Upper lobe of left lung (tissue), 6 donors: Measurements from ENCODE around the gene PPP1R9A. TPM values are rescaled to one million over a fixed set of nuclear protein-coding genes. Genes with fewer than 3 reads are reported as not detected.
A peak's percentile ranks its signal among the peaks of the same experiment; 100 is the strongest.
"Not testable (repeated sequence)": the region's sequence is repeated elsewhere in the genome, so short reads cannot be mapped to it uniquely, and the experiment has no call there.

Experiments used
- ATAC-seq, 2 donors: fragments of 200-7000 bp; cut with Tn5 transposase; one replicate each; pipeline ENCODE4 v1.9.1; 2022; ENCODE audit warnings: mild to moderate bottlenecking in 2 of 2, moderate library complexity in 2 of 2; ENCODE audit not compliant: low FRiP score in 2 of 2
- DNase-seq, 2 donors: peaks; one replicate each; pipeline ENCODE4 v3.0.0-alpha.2; 2019 to 2020
- H3K27ac ChIP-seq, 4 donors: fragments of 200-600 bp; sonication (generic); one replicate each; pipeline ENCODE4 v1.5.1; 2016 to 2019
- H3K27me3 ChIP-seq, 4 donors: fragments of 200-600 bp; sonication (generic); one replicate each; pipeline ENCODE4 v1.5.1; 2017 to 2019
- H3K36me3 ChIP-seq, 4 donors: fragments of 200-600 bp; sonication (generic); one replicate each; pipeline ENCODE4 v1.5.1; 2016 to 2019
- H3K4me1 ChIP-seq, 4 donors: fragments of 200-600 bp; sonication (generic); one replicate each; pipeline ENCODE4 v1.5.1; 2018 to 2019
- H3K4me3 ChIP-seq, 4 donors: fragments of 200-600 bp; sonication (generic); one replicate each; pipeline ENCODE4 v1.5.1; 2017 to 2019; ENCODE audit warnings: mild to moderate bottlenecking in 2 of 4, moderate library complexity in 1 of 4
- H3K9me3 ChIP-seq, 4 donors: fragments of 200-600 bp; sonication (generic); one replicate each; pipeline ENCODE4 v1.5.1; 2018 to 2019
- CTCF ChIP-seq, 6 experiments: fragments of 450-650 bp in 4 of 6; fragments of 200-600 bp in 2 of 6; sonication (generic) in 2 of 6; IDR thresholded peaks; one replicate each; pipeline ENCODE4 v1.5.1; 2016 to 2019; ENCODE audit warnings: antibody characterized with exemption in 6 of 6
- EP300 ChIP-seq, 4 donors: sonication (generic); formaldehyde crosslinking; IDR thresholded peaks; one replicate each; pipeline ENCODE4 v1.5.1; 2017; ENCODE audit warnings: antibody characterized with exemption in 4 of 4, control low read depth in 2 of 4
- POLR2A ChIP-seq, 4 donors: fragments of 450-650 bp; IDR thresholded peaks; one replicate each; pipeline ENCODE4 v1.5.1; 2016 to 2017; ENCODE audit warnings: antibody characterized with exemption in 4 of 4, mild to moderate bottlenecking in 2 of 4
- POLR2AphosphoS5 ChIP-seq, 2 donors: sonication (generic); formaldehyde crosslinking; IDR thresholded peaks; one replicate each; pipeline ENCODE4 v1.5.1; 2017; ENCODE audit warnings: antibody characterized with exemption in 2 of 2
- WGBS, 2 donors: methylation state at CpG; one replicate each; pipeline ENCODE4 v1.1.5; 2017 to 2018; 5-methylcytosine and 5-hydroxymethylcytosine counted together
- total RNA-seq, 6 donors: library from RNA; depleted of rRNA in 4 of 6; stranded (reverse); fragments of >200 nt in 4 of 6; gene quantifications; one replicate each; pipeline versions ENCODE4 v1.1.0 to v1.2.1, GENCODE V29; 2016 to 2021
- donor health status: DM: no; HTN: no; CAD: no; lungs with moderate emphysema.
- donor health status: DM: no; HTN: yes; CAD: no; lungs with severe emphysema.

Gene PPP1R9A
- total RNA-seq, 6 donors from 2014 or later, result 16.9 to 41.9 (median 26.2) TPM

- no peaks in the 10 kb centered on the region for H3K9me3 ChIP-seq
- 71 to 75% methylated on average over 3 of the region's 3 CpGs for WGBS, 2 donors
- DNase-seq (no peak), ATAC-seq (no peak)
- H3K36me3 ChIP-seq, result no peaks in the 10 kb centered on the region
- TF ChIP-seq POLR2AphosphoS5 (IDR thresholded peaks at IDR 0.05) (no peak), CTCF (IDR thresholded peaks at IDR 0.05) (no peak), EP300 (IDR thresholded peaks at IDR 0.05) (no peak), POLR2A (IDR thresholded peaks at IDR 0.05) (no peak)
- H3K4me1 ChIP-seq, result peaks cover 0 to 7% (median 2%) of the 10 kb centered on the region in 4 donors
- no peaks in the 10 kb centered on the region for H3K27me3 ChIP-seq
- peak overlapping the region in 1 of 4 donors; percentile 9 for H3K27ac ChIP-seq
- no peak overlapping the region for H3K4me3 ChIP-seq
Observed at GRCh38 chr7:94998266-94999068, 91.1 kb downstream of the PPP1R9A start.

GRCh38 chr7:94999069-94999351, 91.6 kb downstream of the PPP1R9A start:
- H3K27me3 ChIP-seq, result no peaks in the 10 kb centered on the region
- no peak for DNase-seq
- H3K9me3 ChIP-seq, result no peaks in the 10 kb centered on the region
- peak overlapping the region in 1 of 4 donors; percentile 9 for H3K27ac ChIP-seq
- TF ChIP-seq POLR2A (IDR thresholded peaks at IDR 0.05), result no peak
- no peak for TF ChIP-seq EP300 (IDR thresholded peaks at IDR 0.05)
- TF ChIP-seq POLR2AphosphoS5 (IDR thresholded peaks at IDR 0.05), result no peak
- no peak for TF ChIP-seq CTCF (IDR thresholded peaks at IDR 0.05)
- H3K4me3 ChIP-seq, result no peak overlapping the region
- no peak for ATAC-seq
- peaks cover 0 to 7% (median 2%) of the 10 kb centered on the region in 4 donors for H3K4me1 ChIP-seq
- H3K36me3 ChIP-seq, result no peaks in the 10 kb centered on the region

- not testable (repeated sequence) for H3K27me3 ChIP-seq, H3K4me1 ChIP-seq, H3K9me3 ChIP-seq, ATAC-seq, H3K27ac ChIP-seq, H3K36me3 ChIP-seq, DNase-seq, H3K4me3 ChIP-seq
- WGBS, 2 donors, result 94% methylated on average over 5 of the region's 5 CpGs
Observed at GRCh38 chr7:94999601-95000000, 92.2 kb downstream of the PPP1R9A start.

GRCh38 chr7:95001258-95001657, 93.9 kb downstream of the PPP1R9A start:
- DNase-seq (no peak), ATAC-seq (no peak)
- Histone ChIP-seq H3K4me1 (peaks cover 0 to 7% (median 2%) of the 10 kb centered on the region in 4 donors), H3K27ac (peak overlapping the region in 1 of 4 donors; percentile 9), H3K9me3 (no peaks in the 10 kb centered on the region), H3K27me3 (no peaks in the 10 kb centered on the region), H3K36me3 (no peaks in the 10 kb centered on the region), H3K4me3 (no peak overlapping the region)
- TF ChIP-seq EP300 (IDR thresholded peaks at IDR 0.05) (no peak), POLR2AphosphoS5 (IDR thresholded peaks at IDR 0.05) (no peak), CTCF (IDR thresholded peaks at IDR 0.05) (no peak), POLR2A (IDR thresholded peaks at IDR 0.05) (no peak)
- WGBS, 2 donors, result 82 to 86% methylated on average over 3 of the region's 3 CpGs

- H3K27ac ChIP-seq, result peak overlapping the region; percentile 48 to 74 (median 65)
- ATAC-seq (peak in 1 of 2 donors; percentile 45), DNase-seq (no peak)
- no peak for TF ChIP-seq CTCF (IDR thresholded peaks at IDR 0.05)
- TF ChIP-seq EP300 (IDR thresholded peaks at IDR 0.05), result peak in 2 of 4 donors; percentile 28 to 44
- no peak for TF ChIP-seq POLR2A (IDR thresholded peaks at IDR 0.05)
- no peaks in the 10 kb centered on the region for H3K36me3 ChIP-seq
- H3K4me3 ChIP-seq, result no peak overlapping the region
- no peaks in the 10 kb centered on the region for H3K27me3 ChIP-seq
- 58 to 68% methylated on average over 5 of the region's 5 CpGs for WGBS, 2 donors
- H3K9me3 ChIP-seq, result no peaks in the 10 kb centered on the region
- peaks cover 0 to 7% (median 2%) of the 10 kb centered on the region in 4 donors for H3K4me1 ChIP-seq
Observed at GRCh38 chr7:95001815-95002561, 94.6 kb downstream of the PPP1R9A start.
